Stimulated activated CD8-positive, alpha-beta memory T cell treated with anti-CD3 and anti-CD28 coated beads, Interleukin-12 subunit alpha, Interleukin-12 subunit beta, amount 100 ng/mL, for 1 hour (primary cell): ENCODE results near the gene LSG1.

Experiments used
- DNase-seq: peaks from one replicate; pipeline ENCODE4 v3.0.0-alpha.2; 2020; ENCODE audit warnings: low read depth

LSG1 gene

GRCh38 chr3:194671900-194672808 lies at the start of gene LSG1:
LSG1 (minus strand) TSS chr3:194672191; CDS start chr3:194672162, 29 bp downstream.
- DNase-seq: peak; percentile 85

- DNase-seq: no peak
These were observed 48.1 kb upstream of the LSG1 start for GRCh38 chr3:194720048-194720447.

DNA sequence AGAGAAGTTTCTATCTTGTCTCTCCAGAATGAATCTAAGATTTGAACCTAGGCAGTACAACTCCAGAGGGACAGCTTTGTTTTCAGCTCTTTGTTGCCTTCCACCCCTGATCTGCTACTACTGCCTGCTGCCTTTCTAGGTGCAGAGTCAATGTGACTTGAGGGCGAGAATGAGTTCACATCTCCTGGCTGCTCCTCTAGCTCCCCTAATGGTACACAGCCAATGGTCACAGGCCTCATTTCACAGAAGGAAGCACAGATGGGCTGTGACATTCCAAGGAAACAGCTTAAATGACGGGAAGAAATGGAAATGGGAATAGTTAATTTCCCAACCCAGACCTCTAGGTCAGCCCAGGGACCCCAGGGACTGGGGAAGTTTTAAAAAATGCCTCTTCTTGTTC lies 46.1 kb upstream of the LSG1 start:
- no peak for DNase-seq

GRCh38 chr3:194715022-194715800 lies 43.2 kb upstream of the LSG1 start:
- peak; percentile 8 for DNase-seq

GRCh38 chr3:194714564-194714963 lies 42.6 kb upstream of the LSG1 start:
- no peak for DNase-seq

DNA sequence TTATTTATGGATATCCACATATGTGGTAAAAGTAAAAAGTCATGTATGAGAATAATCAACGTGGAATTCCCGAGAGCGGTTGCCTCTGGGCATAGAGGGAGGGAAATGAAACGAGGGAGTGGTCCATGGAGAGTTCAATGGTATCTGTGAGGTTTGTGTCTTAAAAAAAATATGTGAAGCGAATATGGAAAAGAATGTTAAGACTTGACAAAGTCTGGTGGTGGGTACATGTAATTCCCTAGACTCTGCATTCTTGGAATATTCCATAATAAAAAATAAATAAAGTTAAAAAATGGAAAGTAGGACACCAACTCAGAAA lies 42.1 kb upstream of the LSG1 start:
- DNase-seq: no peak

DNA sequence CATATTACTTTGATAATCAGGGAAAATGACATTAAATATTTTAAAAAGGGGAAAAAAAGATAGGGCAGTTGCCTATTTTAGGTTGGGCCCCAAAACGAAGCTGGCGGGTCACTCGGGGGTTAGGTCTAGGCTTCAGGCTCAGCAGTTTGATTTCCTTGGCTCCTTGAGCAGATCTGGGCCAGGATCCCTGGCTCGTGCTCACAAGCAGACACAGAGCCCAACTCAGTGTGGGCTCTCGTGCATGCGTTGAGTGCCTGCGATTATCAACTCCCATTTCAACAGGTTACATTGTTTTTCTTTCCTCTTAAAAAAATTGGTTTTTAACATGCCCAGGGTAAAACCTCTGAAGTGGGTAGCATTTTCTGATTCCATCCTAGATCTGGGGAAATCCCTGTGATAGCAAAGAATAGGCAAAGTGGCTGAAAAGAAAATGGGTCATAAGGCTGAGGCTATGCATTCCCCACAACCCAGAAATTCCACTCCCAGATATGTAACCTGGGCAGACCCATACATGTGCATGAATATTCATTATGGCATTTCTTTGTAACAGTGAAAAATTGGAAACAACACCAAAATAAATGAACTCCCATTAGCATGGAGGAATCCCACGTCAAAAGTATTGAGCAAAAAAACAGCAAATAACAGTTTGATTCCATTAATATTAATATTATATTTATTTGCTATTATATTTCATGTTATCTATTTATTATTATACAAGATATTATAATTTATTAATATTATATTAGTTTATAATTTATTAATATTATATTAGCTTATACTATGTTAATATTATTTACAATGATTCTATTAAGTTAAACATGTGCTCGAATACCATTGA lies 41.5 kb upstream of the LSG1 start:
- DNase-seq: no peak

GRCh38 chr3:194711913-194712312 lies 39.9 kb upstream of the LSG1 start:
- no peak for DNase-seq

- no peak for DNase-seq
These were observed 39.3 kb upstream of the LSG1 start for GRCh38 chr3:194711286-194711685.

- no peak for DNase-seq
These were observed 35.2 kb upstream of the LSG1 start for GRCh38 chr3:194707147-194707540.

DNA sequence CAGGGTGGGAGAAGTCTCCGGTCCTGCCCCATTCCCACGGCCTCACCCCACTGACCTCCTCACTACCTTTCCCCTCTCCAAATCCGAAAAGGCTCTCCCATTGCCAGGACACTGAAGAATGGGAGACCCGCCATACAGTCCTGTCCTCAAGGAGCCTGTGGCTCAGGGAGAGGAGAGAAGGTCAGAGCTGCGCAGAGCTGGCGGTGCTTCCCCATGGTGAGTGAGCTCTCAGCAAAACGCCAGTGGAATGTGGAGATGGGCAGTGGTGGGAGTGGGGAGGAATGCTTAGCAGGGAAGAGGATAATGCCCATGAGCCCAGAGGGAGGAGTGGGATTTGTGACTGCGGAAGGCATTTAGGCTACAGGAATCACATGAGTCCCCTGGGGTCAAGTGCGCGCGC lies 33.8 kb upstream of the LSG1 start:
- no peak for DNase-seq

- DNase-seq: no peak
These were observed 33.2 kb upstream of the LSG1 start for GRCh38 chr3:194705227-194705626.

DNA sequence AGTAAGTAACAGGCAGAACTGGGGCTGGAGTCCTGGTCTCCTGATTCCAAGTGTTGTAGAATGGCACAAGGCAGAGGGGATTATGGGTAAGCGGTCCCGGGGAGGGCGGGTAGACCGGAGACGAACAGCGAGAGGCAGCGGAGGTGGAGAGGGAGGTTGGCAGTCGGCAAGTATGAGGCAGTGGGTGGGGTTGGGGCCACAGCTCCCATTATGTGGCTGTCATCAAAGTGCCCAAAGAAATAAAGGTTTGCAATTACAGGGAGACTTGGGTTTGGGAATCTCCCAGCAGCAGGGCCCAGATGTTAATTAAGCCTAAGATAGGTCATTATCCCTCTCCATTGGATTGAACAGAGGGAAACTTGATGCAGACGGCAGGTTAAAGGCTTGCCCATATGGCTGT lies 30.6 kb upstream of the LSG1 start:
- DNase-seq: no peak

- no peak for DNase-seq
These were observed 24.7 kb upstream of the LSG1 start for GRCh38 chr3:194696702-194697101.

GRCh38 chr3:194691481-194692283 lies 19.7 kb upstream of the LSG1 start:
- no peak for DNase-seq

DNA sequence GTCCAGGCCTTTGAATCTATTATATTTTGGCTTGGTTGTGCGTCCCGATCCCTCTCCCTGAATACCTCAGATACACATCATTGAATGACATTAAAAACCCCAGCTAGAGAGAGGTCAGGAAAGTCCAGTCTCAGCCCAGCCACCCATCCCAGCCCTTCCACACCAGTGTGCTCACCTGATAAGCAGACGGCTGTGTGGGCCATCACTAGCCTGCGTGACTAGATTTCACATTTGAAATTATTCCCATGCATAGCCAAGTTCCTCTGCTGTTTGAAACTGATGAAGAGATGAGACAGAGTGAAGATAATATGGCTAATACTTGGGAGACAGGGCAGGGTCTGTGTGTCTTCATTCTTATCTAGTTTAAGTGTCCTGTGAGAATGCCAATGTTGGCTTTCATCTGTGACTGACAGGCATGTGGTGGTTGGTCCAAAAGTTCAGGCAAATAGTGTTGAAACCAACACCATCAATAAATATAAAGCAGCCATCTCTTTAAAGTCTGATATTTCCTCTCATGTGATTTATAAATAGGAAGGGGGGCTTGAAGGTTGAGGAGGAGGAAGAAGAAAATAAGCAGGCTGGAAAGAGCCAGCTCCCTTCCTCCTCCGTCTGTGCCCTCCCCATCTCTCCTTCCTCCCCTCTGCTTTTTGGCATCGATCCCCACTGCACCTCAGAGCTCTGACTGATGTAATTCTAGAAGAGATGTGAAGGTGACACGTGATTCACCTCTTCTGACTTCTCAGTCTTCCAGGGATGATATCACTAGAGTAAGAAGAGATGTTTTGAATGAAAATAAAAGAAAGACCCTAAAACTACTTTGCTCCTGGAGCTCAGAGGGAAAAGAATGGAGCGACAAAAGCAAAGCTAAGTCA lies 18.7 kb upstream of the LSG1 start:
- DNase-seq: no peak

GRCh38 chr3:194689493-194689944 lies 17.5 kb upstream of the LSG1 start:
- DNase-seq: no peak

DNA sequence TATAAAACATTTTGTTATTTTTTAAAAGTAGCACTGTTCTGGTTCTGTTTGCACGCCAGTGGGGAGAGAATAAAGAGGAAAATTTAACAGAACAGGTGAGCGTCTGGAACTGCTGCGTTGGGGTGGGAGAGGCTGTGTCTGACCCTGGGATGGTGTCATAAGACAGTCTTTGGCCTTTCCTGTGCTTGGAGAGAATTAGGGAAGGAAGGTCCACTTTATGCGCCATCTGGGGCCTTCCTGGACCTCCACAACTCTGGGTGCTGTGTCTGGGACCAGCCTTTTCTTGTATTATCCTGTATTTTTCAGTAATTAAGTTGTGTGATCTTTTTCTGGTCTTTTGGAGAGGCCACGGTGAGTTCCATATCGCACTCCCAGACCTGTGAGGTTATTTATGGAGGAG lies 17.0 kb upstream of the LSG1 start:
- DNase-seq: no peak

DNA sequence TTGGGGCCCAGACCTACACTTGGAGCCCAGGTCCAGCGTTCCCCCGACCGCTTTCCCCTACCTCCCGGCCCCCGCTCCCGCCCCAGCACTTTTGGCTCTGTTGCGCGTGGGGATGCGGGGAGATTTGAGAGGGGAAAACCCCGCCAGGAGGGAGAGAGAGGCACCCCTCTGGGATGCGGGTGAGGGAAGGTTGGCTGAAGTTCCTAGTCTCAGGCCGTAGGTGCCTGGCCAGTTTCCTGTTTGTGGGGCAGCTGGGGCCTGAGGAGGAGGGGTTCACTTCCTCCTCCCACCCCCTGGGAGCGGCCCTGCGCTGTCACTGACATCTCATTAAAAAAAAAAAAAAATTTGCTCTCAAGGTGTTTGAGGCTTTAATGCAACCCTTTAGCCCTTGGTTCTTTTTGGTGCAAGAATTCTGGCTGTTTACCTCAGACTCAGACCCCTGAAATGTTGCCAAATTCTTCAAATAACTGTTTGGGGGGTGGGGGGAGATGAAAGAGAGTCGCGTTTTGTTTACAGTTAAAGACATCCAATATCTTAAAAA lies 16.3 kb upstream of the LSG1 start:
- no peak for DNase-seq

DNA sequence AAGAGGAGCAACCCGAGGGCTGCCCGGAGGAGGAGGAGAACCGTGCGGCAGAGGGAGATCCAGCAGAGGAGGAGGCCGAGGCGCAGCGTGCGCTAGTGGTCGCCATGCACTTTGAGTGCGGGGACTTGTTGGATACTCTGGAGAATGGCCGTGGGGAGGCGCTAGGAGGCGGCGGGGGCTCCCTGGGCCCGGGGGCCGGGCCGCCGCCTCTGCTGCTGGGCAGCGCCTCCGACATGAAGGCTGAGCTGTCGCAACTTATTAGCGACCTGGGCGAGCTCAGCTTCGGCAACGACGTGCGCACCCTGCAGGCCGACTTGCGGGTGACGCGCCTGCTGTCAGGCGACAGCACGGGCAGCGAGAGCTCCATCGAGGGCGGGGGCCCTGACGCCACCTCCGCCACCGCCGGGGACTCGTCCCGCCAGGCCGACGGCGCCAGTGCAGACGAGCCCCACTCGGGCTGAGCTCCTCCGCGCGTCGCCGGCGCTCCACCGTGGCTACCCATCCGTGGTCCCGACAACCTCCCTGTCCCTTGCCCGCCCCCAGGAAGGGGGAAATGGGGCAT lies 15.7 kb upstream of the LSG1 start:
- DNase-seq: peak; percentile 69
